Trophoblast cell (in vitro differentiated cells and primary cell): ENCODE data around the gene L3MBTL4.
A peak's percentile ranks its signal among the peaks of the same experiment; 100 is the strongest.

Experiments
- DNase-seq, 2 donors: peaks; one replicate each; pipeline ENCODE4 v3.0.0-alpha.2; 2016
- H2AFZ ChIP-seq: 2 replicates; pipeline ENCODE4 v1.6.1; 2013; ENCODE audit warnings: low read length, moderate library complexity, mild to moderate bottlenecking; ENCODE audit not compliant: insufficient read depth, poor library complexity
- H2AK5ac ChIP-seq: 2 replicates; pipeline ENCODE4 v1.6.1; 2013; ENCODE audit warnings: mild to moderate bottlenecking, low read length
- H2BK120ac ChIP-seq: 2 replicates; pipeline ENCODE4 v1.6.1; 2013; ENCODE audit warnings: low read length, mild to moderate bottlenecking, moderate library complexity; ENCODE audit not compliant: insufficient read depth, poor library complexity
- H2BK12ac ChIP-seq: 2 replicates; pipeline ENCODE4 v1.6.1; 2013; ENCODE audit warnings: mild to moderate bottlenecking, low read length, moderate library complexity
- H2BK5ac ChIP-seq: 2 replicates; pipeline ENCODE4 v1.6.1; 2013; ENCODE audit warnings: low read length, low read depth, moderate library complexity, mild to moderate bottlenecking; ENCODE audit not compliant: poor library complexity
- H3K14ac ChIP-seq: 2 replicates; pipeline ENCODE4 v1.6.1; 2013; ENCODE audit warnings: mild to moderate bottlenecking, low read length
- H3K18ac ChIP-seq: 2 replicates; pipeline ENCODE4 v1.6.1; 2013; ENCODE audit warnings: mild to moderate bottlenecking, low read length
- H3K23ac ChIP-seq: 2 replicates; pipeline ENCODE4 v1.6.1; 2013; ENCODE audit warnings: low read length
- H3K27ac ChIP-seq: 2 replicates; pipeline ENCODE4 v1.5.1; 2013; ENCODE audit warnings: low read depth, mild to moderate bottlenecking, inconsistent platforms, low read length, moderate library complexity
- H3K27me3 ChIP-seq: 2 replicates; pipeline ENCODE4 v1.6.1; 2013; ENCODE audit warnings: inconsistent platforms, mild to moderate bottlenecking, low read length, moderate library complexity; ENCODE audit not compliant: insufficient read depth
- H3K36me3 ChIP-seq, 2 experiments: 1 replicate in 1 of 2; 2 replicates in 1 of 2; pipeline ENCODE4 v1.6.1; 2013; ENCODE audit warnings: low read length in 2 of 2, mild to moderate bottlenecking in 2 of 2, moderate library complexity in 1 of 2; ENCODE audit not compliant: insufficient read depth in 2 of 2, control insufficient read depth in 1 of 2
- H3K4ac ChIP-seq: 2 replicates; pipeline ENCODE4 v1.6.1; 2013; ENCODE audit warnings: low read depth, mild to moderate bottlenecking, low read length, moderate library complexity
- H3K4me1 ChIP-seq, 2 experiments: 1 replicate in 1 of 2; 2 replicates in 1 of 2; pipeline ENCODE4 v1.6.1; 2013; ENCODE audit warnings: low read length in 2 of 2, mild to moderate bottlenecking in 2 of 2, moderate library complexity in 1 of 2; ENCODE audit not compliant: insufficient read depth in 2 of 2, control insufficient read depth in 1 of 2
- H3K4me2 ChIP-seq: 2 replicates; pipeline ENCODE4 v1.6.1; 2013; ENCODE audit warnings: inconsistent platforms, mild to moderate bottlenecking, low read length, moderate library complexity
- H3K4me3 ChIP-seq: 2 replicates; pipeline ENCODE4 v1.5.1; 2013; ENCODE audit warnings: mild to moderate bottlenecking, low read depth, low read length, inconsistent platforms
- H3K79me1 ChIP-seq: one replicate; pipeline ENCODE4 v1.6.1; 2013; ENCODE audit warnings: low read length
- H3K79me2 ChIP-seq: 2 replicates; pipeline ENCODE4 v1.6.1; 2013; ENCODE audit warnings: low read length, mild to moderate bottlenecking; ENCODE audit not compliant: control insufficient read depth, insufficient read depth, poor library complexity
- H3K9ac ChIP-seq: 2 replicates; pipeline ENCODE4 v1.6.1; 2013; ENCODE audit warnings: mild to moderate bottlenecking, low read length
- H3K9me3 ChIP-seq: 2 replicates; pipeline ENCODE4 v1.6.1; 2013; ENCODE audit warnings: low read depth, mild to moderate bottlenecking, control low read depth, inconsistent platforms, low read length; ENCODE audit not compliant: insufficient read depth
- H4K12ac ChIP-seq: 2 replicates; pipeline ENCODE4 v1.6.1; 2013; ENCODE audit warnings: low read depth, mild to moderate bottlenecking, low read length, moderate library complexity
- H4K8ac ChIP-seq: 2 replicates; pipeline ENCODE4 v1.6.1; 2013; ENCODE audit warnings: low read depth, mild to moderate bottlenecking, low read length, moderate library complexity
- H4K91ac ChIP-seq: one replicate; pipeline ENCODE4 v1.6.1; 2013; ENCODE audit warnings: low read depth, mild to moderate bottlenecking, low read length, moderate library complexity
- whole genome bisulfite sequencing: extraction: QIAGEN DNeasy Blood & Tissue Kit; methylation state at CpG from one replicate; pipeline ENCODE4 v1.1.7; 2013; ENCODE audit warnings: missing lambda C conversion rate; ENCODE audit not compliant: insufficient read length, insufficient coverage; ENCODE audit errors: extremely low coverage; 5-methylcytosine and 5-hydroxymethylcytosine counted together

Gene L3MBTL4

DNA sequence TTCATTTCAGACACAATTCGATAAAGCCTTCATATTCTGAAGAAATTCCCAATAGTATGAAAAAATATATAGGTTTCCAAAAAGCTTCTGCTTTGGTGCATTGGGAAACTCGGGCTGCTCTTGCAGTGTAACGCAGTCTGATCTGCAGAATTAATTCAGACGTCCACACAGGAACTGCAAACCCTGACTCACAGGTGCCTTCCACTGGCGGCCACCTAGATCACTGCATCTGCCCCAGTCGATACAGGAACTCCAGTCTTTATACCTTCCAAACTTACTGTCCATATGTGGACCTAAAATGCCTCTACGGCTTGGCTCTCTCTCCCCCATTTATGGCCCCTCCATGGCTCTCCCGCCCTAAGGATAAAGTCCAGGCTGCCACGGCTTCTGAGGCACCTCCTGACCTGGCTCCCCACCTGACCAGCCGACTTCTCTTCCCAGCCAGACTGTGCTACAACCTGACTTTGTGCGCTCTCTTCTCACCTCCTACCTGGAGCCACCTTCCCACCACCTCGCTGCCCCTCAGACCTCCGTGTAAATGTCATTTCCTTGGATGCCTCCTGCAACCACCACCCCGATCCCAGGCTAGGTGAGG, 39.7 kb downstream of the L3MBTL4 start:
- Histone ChIP-seq H4K91ac (no peak overlapping the region), H3K14ac (no peak overlapping the region), H2BK5ac (no peak overlapping the region), H4K12ac (no peak overlapping the region), H2BK12ac (no peak overlapping the region), H3K4me2 (no peak overlapping the region), H3K4me3 (no peak overlapping the region), H3K9me3 (peaks cover 5% of the 10 kb centered on the region), H3K36me3 (no peaks in the 10 kb centered on the region), H3K9ac (no peak overlapping the region), H3K79me1 (no peaks in the 10 kb centered on the region), H2BK120ac (no peak overlapping the region), H3K4ac (no peak overlapping the region), H3K4me1 (no peaks in the 10 kb centered on the region), H3K27me3 (no peaks in the 10 kb centered on the region), H3K18ac (no peak overlapping the region), H3K23ac (no peak overlapping the region), H3K27ac (no peak overlapping the region), H3K79me2 (no peaks in the 10 kb centered on the region), H4K8ac (no peak overlapping the region), H2AFZ (no peak overlapping the region), H2AK5ac (no peak overlapping the region)
- no CpG with 5 or more reads among the region's 14 CpGs for WGBS
- no peak for DNase-seq

DNA sequence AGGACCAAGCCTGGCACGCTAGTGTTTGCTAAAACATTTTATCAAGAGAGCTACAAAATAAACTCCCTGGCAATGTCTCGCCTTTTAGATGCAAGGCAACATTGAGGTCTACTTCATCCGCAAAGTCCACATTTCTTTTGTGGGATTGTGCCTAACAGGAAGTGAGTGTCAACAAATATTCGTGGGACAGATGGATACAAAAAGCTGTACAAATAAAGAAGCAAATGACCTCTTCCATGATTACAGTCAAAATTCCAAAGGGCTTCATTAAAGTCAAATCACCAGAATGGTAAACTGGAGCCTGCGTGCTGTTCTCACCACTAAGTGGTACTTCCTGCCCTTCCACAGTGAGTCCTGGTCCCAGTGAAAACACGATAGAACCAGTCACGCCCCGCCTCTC, 40.4 kb downstream of the L3MBTL4 start:
- Histone ChIP-seq H4K8ac (no peak overlapping the region), H3K79me1 (no peaks in the 10 kb centered on the region), H3K36me3 (no peaks in the 10 kb centered on the region), H4K12ac (no peak overlapping the region), H3K18ac (no peak overlapping the region), H3K4me3 (no peak overlapping the region), H2AK5ac (no peak overlapping the region), H2BK12ac (no peak overlapping the region), H3K4ac (no peak overlapping the region), H3K23ac (no peak overlapping the region), H2BK120ac (no peak overlapping the region), H3K4me1 (no peaks in the 10 kb centered on the region), H4K91ac (no peak overlapping the region), H3K79me2 (no peaks in the 10 kb centered on the region), H2AFZ (no peak overlapping the region), H3K9me3 (peaks cover 5% of the 10 kb centered on the region), H2BK5ac (no peak overlapping the region), H3K9ac (no peak overlapping the region), H3K14ac (no peak overlapping the region), H3K4me2 (no peak overlapping the region), H3K27ac (no peak overlapping the region), H3K27me3 (no peaks in the 10 kb centered on the region)
- no peak for DNase-seq
- WGBS: no CpG with 5 or more reads among the region's 8 CpGs

DNA sequence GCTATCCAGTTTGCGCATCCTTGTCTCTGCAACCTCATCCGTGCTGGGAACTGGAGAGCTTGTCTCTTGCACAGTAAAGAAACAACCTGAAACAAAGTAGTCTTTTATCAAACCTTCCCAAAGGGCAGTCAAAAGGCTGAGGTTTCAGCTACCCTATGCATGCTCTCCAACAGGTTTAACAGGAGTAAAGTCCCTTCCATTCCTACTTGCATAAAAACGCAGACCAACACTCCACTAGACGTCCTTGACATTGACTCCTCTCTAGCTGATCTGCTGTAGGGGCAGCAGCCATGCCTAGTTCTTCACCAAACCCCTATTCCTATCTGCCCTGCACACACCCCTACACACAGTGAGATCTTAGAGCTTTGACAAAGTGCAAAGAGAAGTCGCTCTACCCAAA, 41.5 kb downstream of the L3MBTL4 start:
- Histone ChIP-seq H3K4me3 (no peak overlapping the region), H2BK120ac (no peak overlapping the region), H3K4ac (no peak overlapping the region), H3K14ac (no peak overlapping the region), H3K79me2 (no peaks in the 10 kb centered on the region), H3K36me3 (no peaks in the 10 kb centered on the region), H2BK5ac (no peak overlapping the region), H4K91ac (no peak overlapping the region), H2BK12ac (no peak overlapping the region), H3K4me1 (no peaks in the 10 kb centered on the region), H4K8ac (no peak overlapping the region), H3K9ac (peak overlapping the region; percentile 68), H3K23ac (no peak overlapping the region), H3K9me3 (peaks cover 5% of the 10 kb centered on the region), H2AK5ac (no peak overlapping the region), H3K27ac (no peak overlapping the region), H4K12ac (no peak overlapping the region), H3K18ac (no peak overlapping the region), H3K79me1 (no peaks in the 10 kb centered on the region), H2AFZ (no peak overlapping the region), H3K27me3 (no peaks in the 10 kb centered on the region), H3K4me2 (no peak overlapping the region)
- no CpG with 5 or more reads among the region's 5 CpGs for WGBS
- DNase-seq: no peak

DNA sequence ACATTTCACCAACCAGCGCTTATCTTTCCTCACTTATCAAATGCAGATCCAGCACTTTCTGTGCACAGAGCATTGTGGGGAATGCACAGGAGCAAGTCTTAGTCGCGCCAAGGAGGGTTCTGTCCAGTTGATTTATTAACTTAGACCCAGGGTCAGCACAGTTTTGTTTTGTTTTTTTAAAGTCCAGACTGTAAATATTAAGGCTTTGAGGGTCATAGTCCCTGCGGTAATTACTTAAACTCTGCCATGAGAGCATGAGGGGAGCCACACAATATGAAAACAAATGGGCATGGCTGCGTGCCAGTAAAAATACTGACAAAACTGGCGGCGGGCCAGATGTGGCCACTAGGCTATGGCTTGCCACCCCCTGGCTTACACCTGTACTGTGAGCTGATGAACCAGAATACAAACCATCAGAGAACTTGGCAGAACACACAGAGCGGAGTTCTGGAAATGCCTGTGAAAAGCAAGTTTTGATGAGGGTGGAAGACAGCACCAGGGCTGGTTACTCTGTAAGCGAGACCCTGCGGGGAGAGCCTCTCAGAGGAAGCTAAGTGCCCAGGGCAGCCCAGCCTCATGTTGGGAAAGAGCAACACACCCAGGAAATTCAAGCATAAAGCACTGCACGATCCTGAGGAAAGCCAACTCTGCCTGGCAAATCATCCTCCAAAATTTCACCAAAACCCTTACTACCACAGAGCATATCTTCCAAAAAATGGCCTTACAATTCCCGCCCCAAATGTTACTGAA, 43.6 kb downstream of the L3MBTL4 start:
- Histone ChIP-seq H3K4ac (no peak overlapping the region), H3K4me2 (no peak overlapping the region), H2AK5ac (no peak overlapping the region), H3K23ac (no peak overlapping the region), H3K4me3 (no peak overlapping the region), H4K12ac (no peak overlapping the region), H2BK12ac (no peak overlapping the region), H2AFZ (no peak overlapping the region), H3K18ac (no peak overlapping the region), H4K8ac (no peak overlapping the region), H3K27me3 (no peaks in the 10 kb centered on the region), H3K14ac (no peak overlapping the region), H3K9ac (no peak overlapping the region), H2BK120ac (no peak overlapping the region), H3K27ac (no peak overlapping the region), H3K4me1 (peaks cover 0 to 2% of the 10 kb centered on the region in 2 experiments), H3K79me2 (no peaks in the 10 kb centered on the region), H4K91ac (no peak overlapping the region), H2BK5ac (no peak overlapping the region), H3K9me3 (peaks cover 5% of the 10 kb centered on the region), H3K36me3 (no peaks in the 10 kb centered on the region), H3K79me1 (no peaks in the 10 kb centered on the region)
- no peak for DNase-seq
- WGBS: no CpG with 5 or more reads among the region's 12 CpGs
